ENCODE data around the gene SOX6.
A peak's percentile ranks its signal among the peaks of the same experiment; 100 is the strongest.
"Not testable (repeated sequence)": the region's sequence is repeated elsewhere in the genome, so short reads cannot be mapped to it uniquely, and the experiment has no call there.

The SOX6 gene

GRCh38 chr11:16356057-16356760 is at the start of gene SOX6:
TSS of gene SOX6 (minus strand) at chr11:16356546. CDS start at chr11:16341248, 15,298 bp downstream.
- DNase-seq, result peak; percentile 33

GRCh38 chr11:16404781-16405285 is 48.5 kb upstream of the SOX6 start:
- DNase-seq, result no peak

DNA sequence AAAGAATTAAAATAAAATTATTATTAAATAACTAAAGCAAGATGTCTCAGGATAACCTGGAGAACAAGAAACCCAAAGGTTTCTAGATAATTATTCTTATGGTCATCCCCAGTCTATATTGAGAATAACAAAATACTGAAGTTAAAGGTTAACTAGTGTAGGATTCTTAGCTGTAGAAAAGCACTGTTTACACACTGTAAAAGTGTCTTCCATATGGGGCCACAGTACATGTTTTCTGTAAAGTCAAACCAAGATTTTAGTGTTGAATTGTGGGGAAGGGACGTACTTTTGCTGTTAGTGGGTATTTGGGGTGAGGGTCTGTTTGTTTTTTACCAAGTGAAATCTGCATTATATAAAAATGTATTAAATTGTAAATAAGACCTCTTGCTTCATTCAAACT is 47.5 kb upstream of the SOX6 start:
- no peak for DNase-seq

DNA sequence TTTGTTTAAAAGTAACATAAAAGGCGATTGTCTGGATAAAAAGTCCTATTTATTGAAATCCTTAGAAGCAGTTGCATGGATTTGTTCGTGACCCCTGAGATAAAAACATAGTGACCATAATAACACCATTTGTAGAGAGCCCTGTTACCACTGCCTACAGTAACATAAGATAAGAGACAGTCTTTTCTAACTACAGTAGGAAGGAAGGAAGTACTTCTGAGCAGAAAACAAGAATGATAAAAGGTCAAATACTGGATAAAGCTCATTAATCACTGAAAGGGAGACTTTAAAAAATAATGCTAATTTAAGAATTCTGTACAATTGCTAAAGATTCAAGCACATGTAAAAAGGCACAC is 47.1 kb upstream of the SOX6 start:
- DNase-seq, result no peak

GRCh38 chr11:16402654-16403447 is 46.5 kb upstream of the SOX6 start:
- no peak for DNase-seq

- no peak for DNase-seq
Measured at GRCh38 chr11:16397390-16397789, 41.0 kb upstream of the SOX6 start.

GRCh38 chr11:16395601-16396000 is 39.3 kb upstream of the SOX6 start:
- DNase-seq, result no peak

GRCh38 chr11:16394947-16395346 is 38.6 kb upstream of the SOX6 start:
- DNase-seq, result no peak

DNA sequence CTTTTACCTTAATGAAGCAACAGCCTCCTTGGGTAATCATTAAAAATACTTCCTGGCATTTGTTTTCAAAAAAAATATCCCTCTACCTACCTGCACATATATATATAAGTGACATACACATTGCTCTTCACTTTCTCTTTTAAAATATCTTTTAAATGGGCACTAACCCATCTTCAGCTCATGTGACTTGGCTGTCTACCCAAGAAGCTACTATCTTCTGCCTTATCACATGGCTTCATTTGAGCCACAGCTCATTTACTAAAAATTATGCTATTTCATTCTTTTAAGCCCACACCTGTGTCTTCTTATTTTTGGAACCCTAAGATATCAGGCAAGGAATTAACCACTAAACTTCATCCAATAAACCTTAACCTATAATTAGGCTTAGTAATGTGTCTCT is 37.0 kb upstream of the SOX6 start:
- DNase-seq, result no peak

- no peak for DNase-seq
Measured at GRCh38 chr11:16392616-16393015, 36.3 kb upstream of the SOX6 start.

- DNase-seq, result not testable (repeated sequence)
Measured at GRCh38 chr11:16390826-16391225, 34.5 kb upstream of the SOX6 start.

DNA sequence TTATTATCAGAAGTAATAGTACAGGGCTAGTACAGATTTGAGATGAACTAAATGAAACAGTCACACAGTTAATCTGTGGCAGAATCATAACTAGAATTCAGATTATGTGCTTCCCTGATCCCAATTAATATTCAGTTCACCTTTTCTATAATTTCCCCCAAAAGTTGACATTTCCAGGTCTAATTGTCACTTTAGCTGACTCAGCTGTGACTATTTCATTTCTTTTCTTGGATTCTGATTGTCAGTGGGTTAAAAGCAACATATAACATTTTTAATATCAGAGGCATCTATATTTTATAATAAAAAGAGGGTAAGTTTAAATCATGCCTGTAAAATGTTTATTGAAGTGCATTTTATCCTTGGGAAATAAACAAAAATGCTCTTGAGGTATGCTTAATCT is 28.8 kb upstream of the SOX6 start:
- no peak for DNase-seq

DNA sequence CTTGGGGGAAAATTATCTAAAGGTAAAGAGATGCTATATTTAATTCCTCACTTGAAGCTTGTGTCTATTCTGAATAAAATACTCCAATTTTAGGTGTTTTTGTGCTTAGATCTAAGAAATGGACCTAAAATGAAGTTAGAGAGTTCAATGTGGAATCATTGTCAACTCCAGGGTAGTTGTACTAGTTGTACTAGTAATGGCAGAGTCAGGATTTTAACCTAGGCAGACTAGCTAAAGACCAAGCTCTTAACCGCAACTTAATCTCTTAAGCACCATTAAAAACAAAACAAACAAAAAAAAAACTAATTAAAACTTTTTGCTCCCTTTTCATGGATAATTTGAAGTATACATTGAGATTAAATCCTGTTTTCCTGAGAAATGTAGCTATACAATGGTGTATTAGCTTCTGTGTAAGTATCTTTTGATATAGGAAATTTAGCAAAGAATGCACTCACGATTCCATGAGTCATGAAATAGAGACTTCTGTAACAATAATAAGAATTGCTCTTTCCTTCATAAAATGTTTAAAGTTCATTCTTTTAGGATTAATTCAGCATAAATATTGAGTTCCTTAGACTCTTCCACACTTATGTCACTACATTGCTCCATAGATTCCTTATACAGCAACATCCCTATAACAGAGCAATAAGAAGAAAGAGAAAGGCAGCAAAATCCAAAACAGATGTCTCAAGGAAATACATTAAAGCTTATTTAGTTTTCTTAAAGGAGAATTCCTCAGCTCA is 26.5 kb upstream of the SOX6 start:
- DNase-seq, result no peak

DNA sequence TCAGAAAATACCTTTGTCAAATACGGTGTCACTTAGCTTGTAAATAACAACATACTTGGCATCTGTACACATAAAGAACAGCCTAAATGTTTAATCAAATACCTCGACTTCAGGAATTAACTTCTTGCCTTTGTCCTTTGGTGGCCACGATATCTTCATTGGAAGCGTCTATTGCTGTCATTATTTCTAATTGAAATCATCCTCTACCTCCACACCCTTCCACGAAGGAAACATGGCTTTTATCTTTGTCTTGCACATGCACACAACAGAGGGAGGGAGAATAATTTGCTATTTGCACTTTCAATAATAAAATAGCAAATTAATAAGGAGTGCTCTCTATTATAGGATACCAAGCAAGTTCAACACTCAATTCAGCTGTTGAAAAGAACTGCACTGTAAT is 25.8 kb upstream of the SOX6 start:
- DNase-seq, result no peak

- DNase-seq, result no peak
Measured at GRCh38 chr11:16380941-16381568, 24.7 kb upstream of the SOX6 start.

- no peak for DNase-seq
Measured at GRCh38 chr11:16378906-16379305, 22.6 kb upstream of the SOX6 start.

DNA sequence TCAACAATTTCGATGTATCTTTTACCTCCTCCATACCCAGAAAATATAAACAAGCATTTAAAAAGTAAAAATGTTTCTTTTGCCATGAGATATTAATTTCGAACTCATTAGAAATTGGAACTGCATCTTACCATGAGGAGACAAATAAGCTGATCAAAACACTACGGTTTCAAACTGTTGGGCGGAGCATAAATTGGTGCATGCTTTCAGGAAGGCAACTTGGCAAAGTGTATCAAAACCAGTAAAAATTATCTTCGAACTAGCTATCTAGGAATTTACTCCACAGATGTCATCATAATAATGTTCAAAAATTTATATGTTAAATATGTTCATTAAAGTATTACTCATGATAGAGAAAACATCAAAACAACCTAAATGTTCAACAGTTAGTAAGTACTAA is 21.4 kb upstream of the SOX6 start:
- DNase-seq, result no peak

GRCh38 chr11:16375664-16376063 is 19.3 kb upstream of the SOX6 start:
- DNase-seq, result not testable (repeated sequence)

DNA sequence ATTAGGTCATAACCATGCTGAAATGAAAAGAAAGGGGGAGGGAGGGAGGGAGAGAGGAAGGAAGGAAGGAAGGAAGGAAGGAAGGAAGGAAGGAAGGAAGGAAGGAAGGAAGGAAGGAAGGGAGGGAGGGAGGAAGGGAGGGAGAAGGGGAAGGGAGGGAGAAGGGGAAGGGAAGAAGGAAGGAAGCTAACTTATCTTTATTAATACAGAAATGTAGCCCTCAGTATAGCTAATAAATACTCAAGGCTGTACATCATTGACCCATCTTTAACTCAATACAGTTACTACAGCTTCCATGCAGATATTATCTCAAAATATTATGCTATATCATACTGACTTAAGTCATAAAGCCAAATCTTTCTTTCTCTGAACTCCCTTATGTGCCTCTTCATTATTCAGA is 17.4 kb upstream of the SOX6 start:
- DNase-seq, result no peak

DNA sequence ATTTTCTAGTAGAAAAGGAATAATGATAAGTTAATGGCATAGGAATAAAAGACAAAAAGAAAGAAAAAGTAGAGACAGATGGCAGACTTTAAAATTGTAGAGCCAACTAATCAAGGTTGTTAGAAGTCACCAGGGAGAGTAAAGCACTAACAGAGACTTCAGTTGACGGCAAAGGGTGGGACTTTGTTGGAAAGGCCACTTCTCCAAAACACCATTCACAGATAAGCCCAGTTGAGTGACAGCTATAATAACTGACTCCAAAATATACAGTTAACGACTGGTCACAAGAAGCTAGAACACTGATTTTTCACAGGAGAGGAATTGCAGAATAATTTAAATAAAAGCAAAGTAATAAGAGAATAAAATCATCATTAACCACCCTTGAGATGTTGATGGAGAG is 16.0 kb upstream of the SOX6 start:
- no peak for DNase-seq

DNA sequence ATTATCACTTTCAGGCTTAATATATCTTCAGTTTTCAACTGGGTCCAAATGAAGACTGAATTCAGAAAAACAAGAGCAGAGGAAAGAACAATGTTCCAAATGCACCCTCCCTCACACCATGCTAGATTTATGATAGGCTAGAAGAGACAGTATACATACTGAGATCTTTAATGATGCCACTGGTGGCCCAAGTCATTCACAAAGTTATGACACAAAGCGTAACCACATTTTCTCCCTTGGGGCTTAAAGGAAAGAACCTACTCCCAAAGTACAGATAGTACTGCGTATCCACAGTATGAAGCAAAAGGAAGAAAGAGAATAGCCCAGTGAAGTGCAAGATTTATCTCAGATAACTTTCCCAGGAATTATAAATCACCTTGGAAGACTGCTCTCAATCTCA is 10.9 kb upstream of the SOX6 start:
- DNase-seq, result no peak

GRCh38 chr11:16365581-16366228 is 9.4 kb upstream of the SOX6 start:
- DNase-seq, result peak; percentile 30

- no peak for DNase-seq
Measured at GRCh38 chr11:16364254-16364653, 7.9 kb upstream of the SOX6 start.
